ENCODE results near the gene RALGAPB.

GRCh38 chr20:38426006-38426897 is 46.4 kb upstream of the RALGAPB start:
- TF ChIP-seq CTCF (IDR thresholded peaks at IDR 0.05), result no peak
- no peak for TF ChIP-seq ZFX (IDR thresholded peaks at IDR 0.05; ENCODE audit: borderline replicate concordance)

Measured in 22Rv1 (cell line).